ENCODE results near the gene OR51I1. TPM values are rescaled to one million over a fixed set of nuclear protein-coding genes. Genes with fewer than 3 reads are reported as not detected.

Gene OR51I1
- total RNA-seq, 4 donors from 2014 or later = not detected

DNA sequence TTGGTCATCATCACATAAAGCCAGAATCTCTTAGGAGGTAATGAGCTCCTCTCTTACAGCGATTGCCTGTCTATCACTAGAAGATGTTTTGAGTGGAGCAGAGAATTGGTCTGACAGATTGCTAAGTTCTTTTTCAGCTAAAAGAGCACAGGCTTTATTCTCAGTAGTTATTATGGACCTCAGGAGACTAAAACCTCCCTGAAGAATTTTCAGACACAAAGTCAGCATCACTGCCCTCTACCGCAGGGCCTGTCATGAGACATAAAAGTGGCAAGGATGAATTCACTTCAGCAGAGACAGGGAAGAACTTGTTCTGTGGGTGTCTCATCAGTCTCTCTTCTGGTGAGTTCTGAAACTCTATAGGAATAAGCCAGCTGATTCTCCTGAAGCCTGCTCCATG, 7.7 kb upstream of the OR51I1 start, which contains the start of gene OR51I2:
OR51I2 (plus strand) TSS at position 301 of the 400 bp plus-strand sequence. CDS start 4,166 bp downstream, outside the sequence.
- WGBS, 2 donors = 83 to 92% methylated on average over 2 of the region's 2 CpGs
- DNase-seq (ENCODE audit: low spot score in 2 of 2) = no peak
- no peak for TF ChIP-seq POLR2A (IDR thresholded peaks at IDR 0.05)
- TF ChIP-seq, protein P1, sequence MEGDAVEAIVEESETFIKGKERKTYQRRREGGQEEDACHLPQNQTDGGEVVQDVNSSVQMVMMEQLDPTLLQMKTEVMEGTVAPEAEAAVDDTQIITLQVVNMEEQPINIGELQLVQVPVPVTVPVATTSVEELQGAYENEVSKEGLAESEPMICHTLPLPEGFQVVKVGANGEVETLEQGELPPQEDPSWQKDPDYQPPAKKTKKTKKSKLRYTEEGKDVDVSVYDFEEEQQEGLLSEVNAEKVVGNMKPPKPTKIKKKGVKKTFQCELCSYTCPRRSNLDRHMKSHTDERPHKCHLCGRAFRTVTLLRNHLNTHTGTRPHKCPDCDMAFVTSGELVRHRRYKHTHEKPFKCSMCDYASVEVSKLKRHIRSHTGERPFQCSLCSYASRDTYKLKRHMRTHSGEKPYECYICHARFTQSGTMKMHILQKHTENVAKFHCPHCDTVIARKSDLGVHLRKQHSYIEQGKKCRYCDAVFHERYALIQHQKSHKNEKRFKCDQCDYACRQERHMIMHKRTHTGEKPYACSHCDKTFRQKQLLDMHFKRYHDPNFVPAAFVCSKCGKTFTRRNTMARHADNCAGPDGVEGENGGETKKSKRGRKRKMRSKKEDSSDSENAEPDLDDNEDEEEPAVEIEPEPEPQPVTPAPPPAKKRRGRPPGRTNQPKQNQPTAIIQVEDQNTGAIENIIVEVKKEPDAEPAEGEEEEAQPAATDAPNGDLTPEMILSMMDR (IDR thresholded peaks at IDR 0.05) = no peak
- intact Hi-C loops (cut with DNase I; ENCODE audit: low total_unique reads) = no loop called here
- no peak within 1 kb of the TSS for H3K4me3 ChIP-seq (ENCODE audit: low read depth, poor library complexity, severe bottlenecking)

DNA sequence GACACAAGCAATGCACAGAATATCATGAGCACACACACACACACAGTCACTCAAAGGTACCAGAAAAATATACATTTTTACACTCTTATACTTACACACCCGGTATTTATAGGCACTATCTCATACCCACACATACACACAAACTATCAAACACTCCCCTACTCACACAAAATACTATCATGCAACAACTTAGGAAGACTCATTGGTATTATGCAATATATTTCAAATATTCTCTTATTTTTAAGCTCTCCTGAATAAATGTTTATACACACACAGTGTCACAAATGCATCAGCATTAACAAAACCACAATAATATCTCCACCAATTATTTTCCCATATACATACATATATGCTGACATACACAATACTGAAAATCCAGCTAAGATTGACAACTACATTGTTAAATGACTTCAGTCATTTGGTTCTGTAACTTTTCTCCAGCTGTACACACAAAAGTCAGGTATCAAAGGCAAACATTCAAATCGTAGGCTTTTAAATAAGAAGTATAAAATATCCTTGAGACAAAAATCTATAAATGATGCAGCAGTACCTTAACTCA, 2.6 kb upstream of the OR51I1 start:
- 38 to 68% methylated on average over 2 of the region's 2 CpGs for WGBS, 2 donors
- no peak for TF ChIP-seq POLR2A (IDR thresholded peaks at IDR 0.05)
- TF ChIP-seq, protein P1 (IDR thresholded peaks at IDR 0.05) = no peak
- intact Hi-C loops (cut with DNase I; ENCODE audit: low total_unique reads) = no loop called here
- H3K4me3 ChIP-seq (ENCODE audit: low read depth, poor library complexity, severe bottlenecking) = no peak overlapping the region
- DNase-seq (ENCODE audit: low spot score in 2 of 2) = no peak

DNA sequence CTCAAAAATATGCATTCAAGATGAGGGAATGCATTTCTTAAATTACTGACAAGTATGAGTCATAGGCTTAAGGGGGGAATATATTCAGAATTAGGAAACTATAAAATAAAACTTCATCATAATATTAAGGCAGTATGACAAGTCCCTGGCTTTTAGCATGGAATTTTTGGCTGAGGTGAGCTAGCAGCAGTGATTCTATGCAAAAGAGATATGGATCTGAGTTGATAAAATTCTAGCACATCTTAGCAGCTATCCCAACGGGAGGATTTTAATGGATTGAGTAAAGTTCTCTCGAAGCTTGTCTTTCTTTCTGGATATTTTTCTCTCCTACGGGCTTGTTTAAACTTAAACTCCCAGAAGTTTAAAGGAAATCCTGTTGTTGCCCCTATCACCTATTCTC, 18.2 kb downstream of the OR51I1 start:
- intact Hi-C loops (cut with DNase I; ENCODE audit: low total_unique reads) = no loop called here
- no peak for TF ChIP-seq POLR2A (IDR thresholded peaks at IDR 0.05)
- TF ChIP-seq, protein P1 (IDR thresholded peaks at IDR 0.05) = no peak
- H3K4me3 ChIP-seq (ENCODE audit: low read depth, poor library complexity, severe bottlenecking) = no peak overlapping the region
- no peak for DNase-seq (ENCODE audit: low spot score in 2 of 2)
- whole genome bisulfite sequencing, 2 donors = 76 to 78% methylated on average over 3 of the region's 3 CpGs

DNA sequence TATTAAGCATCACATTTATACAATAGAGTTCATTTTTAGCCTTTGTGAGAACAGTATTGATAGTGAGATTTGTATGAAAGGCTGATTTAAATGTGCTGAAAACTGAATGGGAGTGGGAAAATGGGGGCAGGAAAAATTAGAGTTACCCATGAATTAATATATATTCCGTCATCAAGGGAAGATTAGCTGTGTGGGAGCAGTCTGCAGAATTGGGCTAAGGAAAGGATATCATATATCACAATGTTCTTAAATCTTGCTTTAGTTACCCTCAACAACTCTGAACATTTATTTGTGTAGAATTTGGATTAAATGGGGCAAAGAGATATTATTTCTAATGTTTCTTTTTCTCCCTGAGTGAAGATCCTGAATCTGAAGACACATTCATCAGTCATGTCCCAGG, 19.5 kb downstream of the OR51I1 start, which contains the start of gene OR51Q1:
OR51Q1 (plus strand) TSS at position 301 of the 400 bp plus-strand sequence; CDS start at position 391, 90 bp downstream.
- TF ChIP-seq, protein P1 (IDR thresholded peaks at IDR 0.05) = no peak
- no peak for TF ChIP-seq POLR2A (IDR thresholded peaks at IDR 0.05)
- 81 to 91% methylated on average over 1 of the region's 1 CpG for WGBS, 2 donors
- intact Hi-C loops (cut with DNase I; ENCODE audit: low total_unique reads) = no loop called here

DNA sequence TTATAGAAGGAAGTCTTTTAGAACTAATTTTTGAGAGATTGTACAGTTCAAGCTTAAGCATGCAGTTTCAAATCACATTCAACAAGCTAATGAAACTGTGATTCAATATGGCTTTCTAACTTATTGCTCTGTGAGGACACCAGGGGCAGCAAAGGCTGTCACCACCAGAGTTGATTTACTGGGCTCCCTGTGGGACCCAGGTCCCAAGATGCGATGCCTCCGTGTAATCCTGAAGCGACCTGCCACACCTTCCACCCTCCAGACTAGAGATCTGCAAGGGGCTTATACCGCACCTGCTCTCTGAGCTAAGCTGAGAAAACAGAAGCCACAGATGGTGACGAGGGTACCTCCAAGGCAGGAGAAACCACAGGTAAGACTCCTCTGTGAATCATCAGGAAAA, 20.3 kb downstream of the OR51I1 start:
- no peak overlapping the region for H3K4me3 ChIP-seq (ENCODE audit: low read depth, poor library complexity, severe bottlenecking)
- TF ChIP-seq, protein P1 (IDR thresholded peaks at IDR 0.05) = no peak
- no peak for TF ChIP-seq POLR2A (IDR thresholded peaks at IDR 0.05)
- intact Hi-C loops (cut with DNase I; ENCODE audit: low total_unique reads) = no loop called here
- DNase-seq (ENCODE audit: low spot score in 2 of 2) = peak in 1 of 2 donors; percentile 77
- 59 to 71% methylated on average over 5 of the region's 5 CpGs for WGBS, 2 donors

More for the DNA sequence above, 19.5 kb downstream of the OR51I1 start, which contains the start of gene OR51Q1:
- no peak for DNase-seq (ENCODE audit: low spot score in 2 of 2)
- H3K4me3 ChIP-seq (ENCODE audit: low read depth, poor library complexity, severe bottlenecking) = no peak within 1 kb of the TSS

DNA sequence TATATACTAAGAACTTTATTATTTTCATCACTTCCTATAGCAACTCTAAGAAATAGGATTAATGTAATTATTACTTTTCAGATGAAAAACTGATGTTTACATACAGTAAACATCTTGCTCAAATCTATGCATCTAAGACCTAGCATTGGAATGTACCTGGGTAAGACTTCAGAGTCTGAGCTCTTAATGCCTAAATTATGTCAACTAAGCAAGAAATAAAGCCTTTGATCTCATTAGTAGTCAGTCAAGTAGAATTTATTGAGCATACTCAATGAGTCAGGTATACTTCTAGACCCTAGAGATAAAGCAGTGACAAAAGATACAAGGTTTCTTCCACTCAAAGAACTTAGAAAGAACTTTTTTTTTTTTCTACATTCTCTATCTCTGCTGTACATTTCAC, 36.1 kb downstream of the OR51I1 start:
- TF ChIP-seq POLR2A (IDR thresholded peaks at IDR 0.05) = no peak
- TF ChIP-seq, protein P1 (IDR thresholded peaks at IDR 0.05) = no peak
- no peak for DNase-seq (ENCODE audit: low spot score in 2 of 2)
- intact Hi-C loops (cut with DNase I; ENCODE audit: low total_unique reads) = no loop called here
- no peak overlapping the region for H3K4me3 ChIP-seq (ENCODE audit: low read depth, poor library complexity, severe bottlenecking)
